HEK293T (cell line): ENCODE measurements around the gene HIPK1.

ENCODE experiments used
- ARNT ChIP-seq: fragments of 450-650 bp; IDR thresholded peaks from 2 replicates; pipeline ENCODE4 v1.6.1; 2017; ENCODE audit warnings: mild to moderate bottlenecking
- BHLHE40 ChIP-seq: fragments of 450-650 bp; IDR thresholded peaks from 2 replicates; pipeline ENCODE4 v1.6.1; 2016; ENCODE audit warnings: mild to moderate bottlenecking, moderate library complexity, borderline replicate concordance
- ELF4 ChIP-seq: fragments of 450-650 bp; IDR thresholded peaks from 2 replicates; pipeline ENCODE4 v1.6.1; 2017; ENCODE audit warnings: antibody characterized with exemption
- FOXA1 ChIP-seq: fragments of 450-650 bp; IDR thresholded peaks from 2 replicates; pipeline ENCODE4 v1.6.1; 2016; ENCODE audit warnings: mild to moderate bottlenecking
- FOXK2 ChIP-seq: fragments of 450-650 bp; IDR thresholded peaks from 2 replicates; pipeline ENCODE4 v1.6.1; 2016; ENCODE audit warnings: mild to moderate bottlenecking
- FOXM1 ChIP-seq: fragments of 450-650 bp; IDR thresholded peaks from 2 replicates; pipeline ENCODE4 v1.6.1; 2017; ENCODE audit warnings: mild to moderate bottlenecking, borderline replicate concordance
- HDGF ChIP-seq: fragments of 450-650 bp; IDR thresholded peaks from 2 replicates; pipeline ENCODE4 v1.6.1; 2017; ENCODE audit warnings: antibody characterized with exemption, borderline replicate concordance
- L3MBTL2 ChIP-seq: fragments of 450-650 bp; conservative IDR thresholded peaks from 2 replicates; pipeline ENCODE4 v1.6.1; 2016; ENCODE audit warnings: mild to moderate bottlenecking
- NFRKB ChIP-seq: fragments of 450-650 bp; IDR thresholded peaks from 2 replicates; pipeline ENCODE4 v1.6.1; 2016; ENCODE audit warnings: mild to moderate bottlenecking, moderate library complexity
- SP1 ChIP-seq: fragments of 450-650 bp; IDR thresholded peaks from 2 replicates; pipeline ENCODE4 v1.6.1; 2017
- SUZ12 ChIP-seq: fragments of 450-650 bp; IDR thresholded peaks from 2 replicates; pipeline ENCODE4 v1.6.1; 2016; ENCODE audit warnings: mild to moderate bottlenecking
- TARDBP ChIP-seq: fragments of 450-650 bp; IDR thresholded peaks from 2 replicates; pipeline ENCODE4 v1.6.1; 2016

DNA sequence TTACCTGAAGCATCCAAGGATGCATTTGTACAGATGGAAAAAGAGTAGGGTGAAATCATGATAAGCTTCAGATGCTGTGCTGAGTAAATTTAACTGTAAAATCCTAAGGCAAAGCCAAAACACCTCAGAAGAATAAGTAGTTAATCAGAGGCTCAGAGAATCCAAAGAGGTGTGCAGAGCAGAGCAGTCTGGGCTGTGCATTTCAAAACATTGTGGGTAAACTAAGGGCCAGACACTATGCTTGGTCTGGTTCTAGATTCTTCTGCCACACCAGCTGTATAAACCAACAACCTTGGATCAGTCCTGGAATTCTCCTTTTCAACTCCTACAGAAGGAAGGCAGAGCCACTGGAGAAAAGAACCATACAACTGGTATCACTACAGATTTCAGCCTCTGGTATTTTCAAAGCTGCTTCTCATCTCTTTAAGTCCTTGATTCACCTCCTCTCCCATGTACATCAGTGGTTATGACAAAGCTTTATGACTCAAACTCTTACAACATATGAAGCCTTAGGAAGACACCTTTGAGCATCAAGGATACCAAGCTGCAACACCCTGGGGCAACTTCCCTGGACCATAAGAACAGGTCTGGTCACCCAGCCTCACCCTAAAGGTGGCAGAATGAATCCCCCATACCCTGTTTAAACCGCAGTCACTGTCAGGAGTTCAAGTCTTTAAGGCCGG, 11.6 kb upstream of the HIPK1 start:
- TF ChIP-seq SUZ12 (no peak), HDGF (no peak), NFRKB (no peak), SP1 (no peak), FOXM1 (no peak), BHLHE40 (no peak), ELF4 (no peak), FOXA1 (no peak), FOXK2 (no peak), ARNT (no peak), L3MBTL2 (no peak), TARDBP (no peak)
